GM23248 (cell line): ENCODE results near the gene WBP2. TPM values are rescaled to one million over a fixed set of nuclear protein-coding genes. Genes with fewer than 3 reads are reported as not detected.

ENCODE experiments used
- DNase-seq: peaks from one replicate; pipeline ENCODE4 v3.0.0-alpha.2; 2015
- H2AFZ ChIP-seq: fragments of 200-600 bp; sonication (generic); 2 replicates; pipeline ENCODE4 v1.6.1; 2016; ENCODE audit warnings: antibody characterized with exemption
- H3F3A ChIP-seq: fragments of 200-600 bp; sonication (generic); 2 replicates; pipeline ENCODE4 v1.6.1; 2016; ENCODE audit warnings: mild to moderate bottlenecking, antibody characterized with exemption, mixed run types; ENCODE audit not compliant: insufficient read depth
- H3K27ac ChIP-seq: fragments of 200-600 bp; sonication (generic); 2 replicates; pipeline ENCODE4 v1.5.1; 2016; ENCODE audit warnings: mild to moderate bottlenecking
- H3K27me3 ChIP-seq: fragments of 200-600 bp; sonication (generic); replicated peaks from 2 replicates; pipeline ENCODE4 v1.6.1; 2016; ENCODE audit warnings: mild to moderate bottlenecking; ENCODE audit not compliant: insufficient read depth
- H3K36me3 ChIP-seq: fragments of 200-600 bp; sonication (generic); 2 replicates; pipeline ENCODE4 v1.6.1; 2016; ENCODE audit warnings: low read depth, mild to moderate bottlenecking
- H3K4me1 ChIP-seq: fragments of 200-600 bp; sonication (generic); 2 replicates; pipeline ENCODE4 v1.6.1; 2016; ENCODE audit warnings: mild to moderate bottlenecking; ENCODE audit not compliant: insufficient read depth
- H3K4me2 ChIP-seq: fragments of 200-600 bp; sonication (generic); one replicate; pipeline ENCODE4 v1.6.1; 2016; ENCODE audit warnings: mild to moderate bottlenecking; ENCODE audit not compliant: unreplicated experiment
- H3K4me3 ChIP-seq: fragments of 200-600 bp; sonication (generic); 2 replicates; pipeline ENCODE4 v1.5.1; 2016; ENCODE audit warnings: mild to moderate bottlenecking
- H3K79me2 ChIP-seq: fragments of 200-600 bp; sonication (generic); 2 replicates; pipeline ENCODE4 v1.6.1; 2016; ENCODE audit warnings: mild to moderate bottlenecking; ENCODE audit not compliant: insufficient read depth
- H3K9ac ChIP-seq: fragments of 200-600 bp; sonication (generic); 2 replicates; pipeline ENCODE4 v1.6.1; 2016; ENCODE audit warnings: mild to moderate bottlenecking
- H3K9me2 ChIP-seq: fragments of 200-600 bp; sonication (generic); 2 replicates; pipeline ENCODE4 v1.6.1; 2016; ENCODE audit warnings: mixed run types, mild to moderate bottlenecking, moderate library complexity; ENCODE audit not compliant: insufficient read depth
- H3K9me3 ChIP-seq: fragments of 200-600 bp; sonication (generic); one replicate; pipeline ENCODE4 v1.6.1; 2017; ENCODE audit warnings: low read depth
- H4K20me1 ChIP-seq: fragments of 200-600 bp; sonication (generic); 2 replicates; pipeline ENCODE4 v1.6.0; 2016; ENCODE audit not compliant: insufficient read depth
- EZH2 ChIP-seq: fragments of 200-600 bp; sonication (generic); IDR thresholded peaks from 2 replicates; pipeline ENCODE4 v1.6.1; 2018; ENCODE audit warnings: antibody characterized with exemption, mild to moderate bottlenecking; ENCODE audit not compliant: insufficient read depth, poor library complexity, severe bottlenecking
- EZH2phosphoT487 ChIP-seq: fragments of 200-600 bp; sonication (generic); IDR thresholded peaks from 2 replicates; pipeline ENCODE4 v1.6.1; 2018; ENCODE audit warnings: antibody characterized with exemption, moderate library complexity, mild to moderate bottlenecking, low read depth; ENCODE audit not compliant: insufficient read depth
- WGBS, 2 experiments: methylation state at CpG; one replicate each; pipeline ENCODE4 v1.1.6; 2015 to 2017; ENCODE audit warnings: low lambda C conversion rate in 2 of 2, low coverage in 1 of 2; ENCODE audit errors: missing lambda C conversion rate in 2 of 2; 5-methylcytosine and 5-hydroxymethylcytosine counted together
- in situ Hi-C: fragments of 300-500 bp; cut with MboI; formaldehyde crosslinking; loops from 2 replicates; pipeline ENCODE4 v1.15.0; 2020
- polyA plus RNA-seq: library from polyadenylated mRNA; unstranded; fragments of >200 nt; fragmentation: Nextera tagmentation; extraction: Ambion mirVana; gene quantifications from 2 replicates; pipeline ENCODE4 v1.2.1, GENCODE V29; 2016
- total RNA-seq: library from RNA; depleted of rRNA; stranded (reverse); fragments of >200 nt; shearing (Covaris generic); gene quantifications from 2 replicates; pipeline ENCODE4 v1.2.3, GENCODE V29; 2014

WBP2 gene
- total and polyA plus RNA-seq, 2 experiments from 2014 or later = 17.4 to 59.4 TPM

- Histone ChIP-seq H3K36me3 (no peaks in the 10 kb centered on the region; the same call in 1 of the 2 replicates), H4K20me1 (no peaks in the 10 kb centered on the region), H3K9me2 (no peaks in the 10 kb centered on the region), H3K9ac (no peak overlapping the region), H3K4me3 (no peak overlapping the region), H3K79me2 (no peaks in the 10 kb centered on the region), H2AFZ (no peak overlapping the region), H3K27me3 (no peaks in the 10 kb centered on the region), H3K4me2 (no peak overlapping the region), H3K27ac (no peak overlapping the region), H3F3A (no peaks in the 10 kb centered on the region), H3K9me3 (no peaks in the 10 kb centered on the region), H3K4me1 (peaks cover 7% of the 10 kb centered on the region; the same call in 1 of the 2 replicates)
- in situ Hi-C loops = no loop called here
- no peak for TF ChIP-seq EZH2phosphoT487
- TF ChIP-seq EZH2 = no peak
- 92 to 95% methylated on average over 16 of the region's 16 CpGs for WGBS, 2 experiments
- no peak for DNase-seq
Measured at GRCh38 chr17:75818326-75818885, 36.7 kb downstream of the WBP2 start.

- no peak overlapping the region for H3K4me2 ChIP-seq
- H4K20me1 ChIP-seq = no peaks in the 10 kb centered on the region
- H3K4me3 ChIP-seq = no peak overlapping the region
- H3K4me1 ChIP-seq = peaks cover 7% of the 10 kb centered on the region; the same call in 1 of the 2 replicates
- TF ChIP-seq EZH2phosphoT487 (no peak), EZH2 (no peak)
- in situ Hi-C loops = no loop called here
- no peaks in the 10 kb centered on the region for H3F3A ChIP-seq
- no peaks in the 10 kb centered on the region; the same call in 1 of the 2 replicates for H3K36me3 ChIP-seq
- H3K27me3 ChIP-seq = no peaks in the 10 kb centered on the region
- no peak overlapping the region for H3K27ac ChIP-seq
- H2AFZ ChIP-seq = no peak overlapping the region
- 95 to 97% methylated on average over 6 of the region's 6 CpGs for WGBS, 2 experiments
- DNase-seq = no peak
- no peaks in the 10 kb centered on the region for H3K9me3 ChIP-seq
- no peak overlapping the region for H3K9ac ChIP-seq
- H3K79me2 ChIP-seq = no peaks in the 10 kb centered on the region
- H3K9me2 ChIP-seq = no peaks in the 10 kb centered on the region
Measured at GRCh38 chr17:75817571-75817970, 37.6 kb downstream of the WBP2 start.

GRCh38 chr17:75816693-75817092, 38.4 kb downstream of the WBP2 start:
- H3K27ac ChIP-seq = no peak overlapping the region
- H3K27me3 ChIP-seq = no peaks in the 10 kb centered on the region
- in situ Hi-C loops = no loop called here
- H3K4me1 ChIP-seq = peaks cover 7% of the 10 kb centered on the region; the same call in 1 of the 2 replicates
- H3K36me3 ChIP-seq = no peaks in the 10 kb centered on the region; the same call in 1 of the 2 replicates
- H3K4me2 ChIP-seq = no peak overlapping the region
- no peak overlapping the region for H3K4me3 ChIP-seq
- no peak for DNase-seq
- WGBS, 2 experiments = 92 to 95% methylated on average over 9 of the region's 9 CpGs
- H3K9me2 ChIP-seq = no peaks in the 10 kb centered on the region
- peaks cover 2% of the 10 kb centered on the region; the same call in 1 of the 2 replicates for H3K79me2 ChIP-seq
- H3K9me3 ChIP-seq = no peaks in the 10 kb centered on the region
- no peaks in the 10 kb centered on the region for H4K20me1 ChIP-seq
- no peak overlapping the region for H2AFZ ChIP-seq
- TF ChIP-seq EZH2phosphoT487 (no peak), EZH2 (no peak)
- H3F3A ChIP-seq = no peaks in the 10 kb centered on the region
- no peak overlapping the region for H3K9ac ChIP-seq

- no peaks in the 10 kb centered on the region for H4K20me1 ChIP-seq
- H3K27ac ChIP-seq = 0 out of 2 replicates have a peak overlapping the region, but pooled peaks have one; percentile 8
- peaks cover 7% of the 10 kb centered on the region; the same call in 1 of the 2 replicates for H3K4me1 ChIP-seq
- H3K4me2 ChIP-seq = peak overlapping the region; percentile 7
- no peak overlapping the region for H2AFZ ChIP-seq
- peaks cover 7% of the 10 kb centered on the region; the same call in 1 of the 2 replicates for H3K79me2 ChIP-seq
- no peaks in the 10 kb centered on the region; the same call in 1 of the 2 replicates for H3F3A ChIP-seq
- no peaks in the 10 kb centered on the region for H3K9me2 ChIP-seq
- TF ChIP-seq EZH2phosphoT487 = no peak
- no peak for TF ChIP-seq EZH2
- peaks cover 6% of the 10 kb centered on the region; the same call in 1 of the 2 replicates for H3K36me3 ChIP-seq
- no peaks in the 10 kb centered on the region for H3K27me3 ChIP-seq
- WGBS, 2 experiments = 89% methylated on average over 3 of the region's 3 CpGs
- no peak overlapping the region for H3K4me3 ChIP-seq
- peak overlapping the region; percentile 54; the same call in 1 of the 2 replicates for H3K9ac ChIP-seq
- H3K9me3 ChIP-seq = no peaks in the 10 kb centered on the region
- no peak for DNase-seq
- in situ Hi-C loops = no loop called here
Measured at GRCh38 chr17:75815399-75815798, 39.7 kb downstream of the WBP2 start.
